Central memory CD4-positive, alpha-beta T cell (primary cell): ENCODE measurements around the gene HNRNPCL2.
"Not testable (repeated sequence)": the region's sequence is repeated elsewhere in the genome, so short reads cannot be mapped to it uniquely, and the experiment has no call there.

Source experiments
- DNase-seq: peaks from one replicate; pipeline ENCODE4 v3.0.0; 2022
- total RNA-seq, 3 experiments: gene quantifications; one replicate each; lab custom pipeline; 2026; lab: John Stamatoyannopoulos, UW

Gene HNRNPCL2
- 0 reads per million in 3 experiments for total RNA-seq

- not testable (repeated sequence) for DNase-seq
Measured at GRCh38 chr1:13116754-13117153, at the start of gene HNRNPCL2. Gene HNRNPCL2 (minus strand): TSS chr1:13116854. CDS start chr1:13116400, 454 bp downstream.

GRCh38 chr1:13165531-13165930 is 48.9 kb upstream of the HNRNPCL2 start, which contains the start of gene HNRNPCL4:
Gene HNRNPCL4 (minus strand): TSS chr1:13165631. CDS start chr1:13165467, 164 bp downstream.
- DNase-seq, result not testable (repeated sequence)

- not testable (repeated sequence) for DNase-seq
Measured at GRCh38 chr1:13155909-13156308, 39.3 kb upstream of the HNRNPCL2 start, which contains the start of gene PRAMEF26. Gene PRAMEF26 (minus strand): TSS chr1:13156009. CDS start chr1:13153095, 2,914 bp downstream.

- DNase-seq, result not testable (repeated sequence)
Measured at GRCh38 chr1:13070474-13070873, 46.2 kb downstream of the HNRNPCL2 start, which contains the start of gene PRAMEF25. Gene PRAMEF25 (plus strand): TSS chr1:13070774. CDS start chr1:13073694, 2,920 bp downstream.
